HepG2 (cell line): ENCODE measurements around the gene TNMD. TPM values are rescaled to one million over a fixed set of nuclear protein-coding genes. Genes with fewer than 3 reads are reported as not detected.

ENCODE experiments used
- DPF2 ChIP-seq: sonication (generic); formaldehyde crosslinking; IDR thresholded peaks from 2 replicates; pipeline ENCODE4 v1.4.0; 2020; ENCODE audit warnings: mild to moderate bottlenecking, low read depth, missing genetic modification reagents, borderline replicate concordance
- FOXP1 ChIP-seq, 2 experiments: fragments of 450-650 bp in 1 of 2; IDR thresholded peaks; 2 replicates each; pipeline ENCODE4 v1.6.1; 2017 to 2018; ENCODE audit warnings: antibody characterized with exemption in 1 of 2
- HNF4A ChIP-seq: sonication (generic); formaldehyde crosslinking; IDR thresholded peaks from 2 replicates; pipeline ENCODE4 v1.4.0; 2020; ENCODE audit warnings: missing genetic modification reagents
- SAP130 ChIP-seq: IDR thresholded peaks from 2 replicates; pipeline ENCODE4 v1.6.1; 2016; ENCODE audit warnings: low read depth
- SOX5 ChIP-seq: IDR thresholded peaks from 2 replicates; pipeline ENCODE4 v1.6.1; 2016; ENCODE audit warnings: borderline replicate concordance
- SOX6 ChIP-seq, 2 experiments: fragments of 450-650 bp in 1 of 2; sonication (generic) in 1 of 2; formaldehyde crosslinking in 1 of 2; IDR thresholded peaks; 2 replicates each; pipeline versions ENCODE4 v1.4.0 to v1.6.1; 2017 to 2020; ENCODE audit warnings: antibody characterized with exemption in 1 of 2, mild to moderate bottlenecking in 1 of 2, missing genetic modification reagents in 1 of 2
- STAG1 ChIP-seq: sonication (generic); formaldehyde crosslinking; IDR thresholded peaks from 2 replicates; pipeline ENCODE4 v1.4.0; 2020; ENCODE audit warnings: missing genetic modification reagents
- TCF7 ChIP-seq: sonication (generic); IDR thresholded peaks from 2 replicates; pipeline ENCODE4 v1.6.1; 2016; ENCODE audit warnings: antibody characterized with exemption, low read depth
- TEAD3 ChIP-seq: optimal IDR thresholded peaks from 2 replicates; pipeline ENCODE3; 2016; ENCODE audit warnings: borderline replicate concordance
- ZNF329 ChIP-seq: sonication (generic); formaldehyde crosslinking; IDR thresholded peaks from 2 replicates; pipeline ENCODE4 v1.9.0; 2021; ENCODE audit warnings: low read depth, mild to moderate bottlenecking, missing genetic modification reagents
- polyA plus RNA-seq, 8 experiments: library from polyadenylated mRNA; depleted of rRNA in 3 of 8; stranded (reverse) in 7 of 8; unstranded in 1 of 8; fragments of >200 nt; fragmentation: Illumina TruSeq in 4 of 8; extraction: Trizol in 4 of 8; gene quantifications; 2 replicates each; pipeline versions ENCODE4 v1.2.1 to v1.2.3, GENCODE V29; 2011 to 2016; ENCODE audit warnings: low read depth in 4 of 8, missing spikeins in 1 of 8, mixed read lengths in 1 of 8; ENCODE audit not compliant: insufficient read depth in 1 of 8
- total RNA-seq, 5 experiments: library from RNA; depleted of rRNA; stranded (reverse); fragments of >200 nt; fragmentation: Illumina TruSeq; extraction: Trizol; gene quantifications; 2 replicates each; pipeline ENCODE4 v1.2.3, GENCODE V29; 2016; ENCODE audit warnings: low read depth in 1 of 5
- TF ChIP-seq, protein P1 (sequence below): sonication (generic); formaldehyde crosslinking; conservative IDR thresholded peaks from 2 replicates; pipeline ENCODE4 v1.4.0; 2020; ENCODE audit warnings: missing genetic modification reagents
- TF ChIP-seq, protein P2 (sequence below): sonication (generic); formaldehyde crosslinking; IDR thresholded peaks from 2 replicates; pipeline ENCODE4 v1.5.0; 2020; ENCODE audit warnings: mild to moderate bottlenecking, missing genetic modification reagents, borderline replicate concordance
- TF ChIP-seq, protein P3 (sequence below): sonication (generic); formaldehyde crosslinking; IDR thresholded peaks from 2 replicates; pipeline ENCODE4 v1.5.0; 2020; ENCODE audit warnings: missing genetic modification reagents, mild to moderate bottlenecking, borderline replicate concordance
- TF ChIP-seq, protein P4 (sequence below): sonication (generic); formaldehyde crosslinking; IDR thresholded peaks from 2 replicates; pipeline ENCODE4 v1.4.0; 2020; ENCODE audit warnings: missing genetic modification reagents
- TF ChIP-seq, protein P5 (sequence below): sonication (generic); formaldehyde crosslinking; IDR thresholded peaks from 2 replicates; pipeline ENCODE4 v1.9.0; 2022; ENCODE audit warnings: missing genetic modification reagents, mild to moderate bottlenecking, borderline replicate concordance
- TF ChIP-seq, protein P6 (sequence below): sonication (generic); formaldehyde crosslinking; IDR thresholded peaks from 2 replicates; pipeline ENCODE4 v1.8.0; 2022; ENCODE audit warnings: missing genetic modification reagents, mild to moderate bottlenecking, inconsistent platforms, borderline replicate concordance

The TNMD gene
- total and polyA plus RNA-seq, 2 of the 13 experiments (the other 11 are each of a cell fraction or from before 2014, with no cell fraction given): not detected

DNA sequence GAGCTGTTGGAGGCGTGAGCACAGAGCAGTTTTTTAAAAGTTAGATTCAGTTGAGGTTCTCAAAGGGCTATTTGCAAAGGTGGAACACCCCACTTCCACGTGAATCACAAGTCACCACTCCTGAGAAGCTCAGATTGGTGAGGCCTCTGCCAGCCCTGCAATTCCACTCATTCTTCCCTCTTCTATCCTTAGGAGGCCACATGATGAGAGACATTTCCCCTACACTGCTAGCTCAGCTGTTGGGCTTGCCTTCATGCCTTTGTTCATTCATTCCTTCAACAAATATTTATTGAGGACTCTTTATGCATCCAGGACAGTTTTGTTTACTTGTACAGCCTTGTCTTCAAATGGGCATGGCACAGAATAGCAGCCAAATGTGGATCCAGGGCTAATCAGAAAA, 63.0 kb downstream of the TNMD start (continued):
- TF ChIP-seq, protein P1, sequence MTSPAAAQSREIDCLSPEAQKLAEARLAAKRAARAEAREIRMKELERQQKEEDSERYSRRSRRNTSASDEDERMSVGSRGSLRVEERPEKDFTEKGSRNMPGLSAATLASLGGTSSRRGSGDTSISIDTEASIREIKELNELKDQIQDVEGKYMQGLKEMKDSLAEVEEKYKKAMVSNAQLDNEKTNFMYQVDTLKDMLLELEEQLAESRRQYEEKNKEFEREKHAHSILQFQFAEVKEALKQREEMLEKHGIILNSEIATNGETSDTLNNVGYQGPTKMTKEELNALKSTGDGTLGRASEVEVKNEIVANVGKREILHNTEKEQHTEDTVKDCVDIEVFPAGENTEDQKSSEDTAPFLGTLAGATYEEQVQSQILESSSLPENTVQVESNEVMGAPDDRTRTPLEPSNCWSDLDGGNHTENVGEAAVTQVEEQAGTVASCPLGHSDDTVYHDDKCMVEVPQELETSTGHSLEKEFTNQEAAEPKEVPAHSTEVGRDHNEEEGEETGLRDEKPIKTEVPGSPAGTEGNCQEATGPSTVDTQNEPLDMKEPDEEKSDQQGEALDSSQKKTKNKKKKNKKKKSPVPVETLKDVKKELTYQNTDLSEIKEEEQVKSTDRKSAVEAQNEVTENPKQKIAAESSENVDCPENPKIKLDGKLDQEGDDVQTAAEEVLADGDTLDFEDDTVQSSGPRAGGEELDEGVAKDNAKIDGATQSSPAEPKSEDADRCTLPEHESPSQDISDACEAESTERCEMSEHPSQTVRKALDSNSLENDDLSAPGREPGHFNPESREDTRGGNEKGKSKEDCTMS (CRISPR knock-in tag): no peak
- TF ChIP-seq, protein P2, sequence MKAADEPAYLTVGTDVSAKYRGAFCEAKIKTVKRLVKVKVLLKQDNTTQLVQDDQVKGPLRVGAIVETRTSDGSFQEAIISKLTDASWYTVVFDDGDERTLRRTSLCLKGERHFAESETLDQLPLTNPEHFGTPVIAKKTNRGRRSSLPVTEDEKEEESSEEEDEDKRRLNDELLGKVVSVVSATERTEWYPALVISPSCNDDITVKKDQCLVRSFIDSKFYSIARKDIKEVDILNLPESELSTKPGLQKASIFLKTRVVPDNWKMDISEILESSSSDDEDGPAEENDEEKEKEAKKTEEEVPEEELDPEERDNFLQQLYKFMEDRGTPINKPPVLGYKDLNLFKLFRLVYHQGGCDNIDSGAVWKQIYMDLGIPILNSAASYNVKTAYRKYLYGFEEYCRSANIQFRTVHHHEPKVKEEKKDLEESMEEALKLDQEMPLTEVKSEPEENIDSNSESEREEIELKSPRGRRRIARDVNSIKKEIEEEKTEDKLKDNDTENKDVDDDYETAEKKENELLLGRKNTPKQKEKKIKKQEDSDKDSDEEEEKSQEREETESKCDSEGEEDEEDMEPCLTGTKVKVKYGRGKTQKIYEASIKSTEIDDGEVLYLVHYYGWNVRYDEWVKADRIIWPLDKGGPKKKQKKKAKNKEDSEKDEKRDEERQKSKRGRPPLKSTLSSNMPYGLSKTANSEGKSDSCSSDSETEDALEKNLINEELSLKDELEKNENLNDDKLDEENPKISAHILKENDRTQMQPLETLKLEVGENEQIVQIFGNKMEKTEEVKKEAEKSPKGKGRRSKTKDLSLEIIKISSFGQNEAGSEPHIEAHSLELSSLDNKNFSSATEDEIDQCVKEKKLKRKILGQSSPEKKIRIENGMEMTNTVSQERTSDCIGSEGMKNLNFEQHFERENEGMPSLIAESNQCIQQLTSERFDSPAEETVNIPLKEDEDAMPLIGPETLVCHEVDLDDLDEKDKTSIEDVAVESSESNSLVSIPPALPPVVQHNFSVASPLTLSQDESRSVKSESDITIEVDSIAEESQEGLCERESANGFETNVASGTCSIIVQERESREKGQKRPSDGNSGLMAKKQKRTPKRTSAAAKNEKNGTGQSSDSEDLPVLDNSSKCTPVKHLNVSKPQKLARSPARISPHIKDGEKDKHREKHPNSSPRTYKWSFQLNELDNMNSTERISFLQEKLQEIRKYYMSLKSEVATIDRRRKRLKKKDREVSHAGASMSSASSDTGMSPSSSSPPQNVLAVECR: no peak
- TF ChIP-seq, protein P3, sequence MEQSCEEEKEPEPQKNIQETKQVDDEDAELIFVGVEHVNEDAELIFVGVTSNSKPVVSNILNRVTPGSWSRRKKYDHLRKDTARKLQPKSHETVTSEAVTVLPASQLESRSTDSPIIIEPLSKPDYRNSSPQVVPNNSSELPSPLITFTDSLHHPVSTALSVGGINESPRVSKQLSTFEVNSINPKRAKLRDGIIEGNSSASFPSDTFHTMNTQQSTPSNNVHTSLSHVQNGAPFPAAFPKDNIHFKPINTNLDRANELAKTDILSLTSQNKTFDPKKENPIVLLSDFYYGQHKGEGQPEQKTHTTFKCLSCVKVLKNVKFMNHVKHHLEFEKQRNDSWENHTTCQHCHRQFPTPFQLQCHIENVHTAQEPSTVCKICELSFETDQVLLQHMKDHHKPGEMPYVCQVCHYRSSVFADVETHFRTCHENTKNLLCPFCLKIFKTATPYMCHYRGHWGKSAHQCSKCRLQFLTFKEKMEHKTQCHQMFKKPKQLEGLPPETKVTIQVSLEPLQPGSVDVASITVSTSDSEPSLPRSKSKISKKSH (CRISPR knock-in tag): no peak
- TF ChIP-seq, protein P4, sequence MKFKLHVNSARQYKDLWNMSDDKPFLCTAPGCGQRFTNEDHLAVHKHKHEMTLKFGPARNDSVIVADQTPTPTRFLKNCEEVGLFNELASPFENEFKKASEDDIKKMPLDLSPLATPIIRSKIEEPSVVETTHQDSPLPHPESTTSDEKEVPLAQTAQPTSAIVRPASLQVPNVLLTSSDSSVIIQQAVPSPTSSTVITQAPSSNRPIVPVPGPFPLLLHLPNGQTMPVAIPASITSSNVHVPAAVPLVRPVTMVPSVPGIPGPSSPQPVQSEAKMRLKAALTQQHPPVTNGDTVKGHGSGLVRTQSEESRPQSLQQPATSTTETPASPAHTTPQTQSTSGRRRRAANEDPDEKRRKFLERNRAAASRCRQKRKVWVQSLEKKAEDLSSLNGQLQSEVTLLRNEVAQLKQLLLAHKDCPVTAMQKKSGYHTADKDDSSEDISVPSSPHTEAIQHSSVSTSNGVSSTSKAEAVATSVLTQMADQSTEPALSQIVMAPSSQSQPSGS (CRISPR knock-in tag): no peak
- TF ChIP-seq SOX6 (IDR thresholded peaks at IDR 0.05) (no peak), SOX6 (CRISPR knock-in tag; IDR thresholded peaks at IDR 0.05) (0 out of 2 replicates have a peak, but pooled peaks have one; percentile 22), ZNF329 (CRISPR knock-in tag) (no peak), SAP130 (CRISPR knock-in tag) (0 out of 2 replicates have a peak, but pooled peaks have one; percentile 5), SOX5 (peak; percentile 34; the same call in 1 of the 2 replicates), TCF7 (peak; percentile 15; the same call in 1 of the 2 replicates), FOXP1 (IDR thresholded peaks at IDR 0.05) (no peak), FOXP1 (CRISPR knock-in tag; IDR thresholded peaks at IDR 0.05) (peak; percentile 24; the same call in 1 of the 2 replicates), STAG1 (CRISPR knock-in tag) (no peak), DPF2 (CRISPR knock-in tag) (no peak), TEAD3 (CRISPR knock-in tag) (peak; percentile 32), HNF4A (CRISPR knock-in tag) (0 out of 2 replicates have a peak, but pooled peaks have one; percentile 2)
- TF ChIP-seq, protein P5, sequence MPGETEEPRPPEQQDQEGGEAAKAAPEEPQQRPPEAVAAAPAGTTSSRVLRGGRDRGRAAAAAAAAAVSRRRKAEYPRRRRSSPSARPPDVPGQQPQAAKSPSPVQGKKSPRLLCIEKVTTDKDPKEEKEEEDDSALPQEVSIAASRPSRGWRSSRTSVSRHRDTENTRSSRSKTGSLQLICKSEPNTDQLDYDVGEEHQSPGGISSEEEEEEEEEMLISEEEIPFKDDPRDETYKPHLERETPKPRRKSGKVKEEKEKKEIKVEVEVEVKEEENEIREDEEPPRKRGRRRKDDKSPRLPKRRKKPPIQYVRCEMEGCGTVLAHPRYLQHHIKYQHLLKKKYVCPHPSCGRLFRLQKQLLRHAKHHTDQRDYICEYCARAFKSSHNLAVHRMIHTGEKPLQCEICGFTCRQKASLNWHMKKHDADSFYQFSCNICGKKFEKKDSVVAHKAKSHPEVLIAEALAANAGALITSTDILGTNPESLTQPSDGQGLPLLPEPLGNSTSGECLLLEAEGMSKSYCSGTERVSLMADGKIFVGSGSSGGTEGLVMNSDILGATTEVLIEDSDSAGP: no peak
- TF ChIP-seq, protein P6, sequence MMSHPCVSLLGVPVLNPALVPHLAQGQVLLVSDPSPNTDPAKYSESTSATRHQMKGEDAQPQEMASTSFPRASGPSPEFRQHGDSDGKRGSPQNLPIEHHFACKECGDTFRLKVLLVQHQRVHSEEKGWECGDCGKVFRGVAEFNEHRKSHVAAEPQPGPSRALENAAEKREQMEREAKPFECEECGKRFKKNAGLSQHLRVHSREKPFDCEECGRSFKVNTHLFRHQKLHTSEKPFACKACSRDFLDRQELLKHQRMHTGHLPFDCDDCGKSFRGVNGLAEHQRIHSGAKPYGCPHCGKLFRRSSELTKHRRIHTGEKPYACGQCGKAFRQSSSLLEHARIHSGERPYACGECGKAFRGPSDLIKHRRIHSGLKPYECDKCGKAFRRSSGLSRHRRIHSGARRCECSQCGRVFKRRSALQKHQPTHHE: no peak
